HEK293 (cell line): ENCODE measurements around the gene FAM163A.

ENCODE experiments used
- CTCF ChIA-PET: fragments of 350-600 bp; formaldehyde crosslinking; extraction: SDS; loops from one replicate; lab custom pipeline; 2021; ENCODE audit warnings: antibody characterized with exemption; lab: Yijun Ruan, JAX
- POLR2A ChIA-PET: fragments of 300-600 bp; formaldehyde crosslinking; extraction: SDS; loops from one replicate; lab custom pipeline; 2020; ENCODE audit warnings: antibody characterized with exemption, inconsistent platforms; lab: Yijun Ruan, JAX
- H3K27ac ChIP-seq: fragments of 200-500 bp; sonication (Bioruptor generic); 2 replicates; pipeline ENCODE4 v1.5.1; 2014; ENCODE audit warnings: low read depth, low read length, control low read depth, inconsistent platforms; ENCODE audit errors: extremely low read depth
- H3K36me3 ChIP-seq, 2 experiments: fragments of 200-500 bp in 1 of 2; sonication (Bioruptor generic) in 1 of 2; 1 replicate in 1 of 2; 2 replicates in 1 of 2; pipeline ENCODE4 v1.5.1; 2014 to 2017; ENCODE audit warnings: inconsistent platforms in 2 of 2, low read length in 2 of 2; ENCODE audit not compliant: control insufficient read depth in 2 of 2, insufficient read depth in 1 of 2
- H3K4me1 ChIP-seq: fragments of 200-500 bp; sonication (Bioruptor generic); 2 replicates; pipeline ENCODE4 v1.5.1; 2014; ENCODE audit warnings: mild to moderate bottlenecking, low read length, inconsistent platforms; ENCODE audit not compliant: control insufficient read depth, insufficient read depth
- H3K4me3 ChIP-seq: 2 replicates; pipeline ENCODE4 v1.5.1; 2011; ENCODE audit warnings: low read depth, mild to moderate bottlenecking, control low read depth, low read length, moderate library complexity
- H3K9me3 ChIP-seq: fragments of 200-500 bp; sonication (Bioruptor generic); 2 replicates; pipeline ENCODE4 v1.5.1; 2014; ENCODE audit warnings: low read depth, low read length, inconsistent platforms; ENCODE audit not compliant: control insufficient read depth, insufficient read depth
- GLI4 ChIP-seq: fragments of 450-650 bp; formaldehyde crosslinking; IDR thresholded peaks from 2 replicates; pipeline ENCODE4 v1.5.1; 2016; ENCODE audit warnings: missing biosample characterization, missing genetic modification characterization
- PRDM1 ChIP-seq: fragments of 450-650 bp; formaldehyde crosslinking; IDR thresholded peaks from 2 replicates; pipeline ENCODE4; 2016; ENCODE audit warnings: missing biosample characterization, missing genetic modification characterization
- SP7 ChIP-seq: fragments of 450-650 bp; formaldehyde crosslinking; IDR thresholded peaks from 2 replicates; pipeline ENCODE4 v1.5.1; 2016; ENCODE audit warnings: missing biosample characterization, missing genetic modification characterization
- ZNF214 ChIP-seq: fragments of 450-650 bp; formaldehyde crosslinking; IDR thresholded peaks from 2 replicates; pipeline ENCODE4 v1.5.1; 2017; ENCODE audit warnings: missing biosample characterization, mild to moderate bottlenecking, missing genetic modification characterization, borderline replicate concordance
- ZNF311 ChIP-seq: fragments of 450-650 bp; formaldehyde crosslinking; IDR thresholded peaks from 2 replicates; pipeline ENCODE4 v1.5.1; 2017; ENCODE audit warnings: missing biosample characterization, missing genetic modification characterization, borderline replicate concordance
- ZNF560 ChIP-seq: fragments of 450-650 bp; formaldehyde crosslinking; IDR thresholded peaks from 2 replicates; pipeline ENCODE4 v1.5.1; 2017; ENCODE audit warnings: missing biosample characterization, missing genetic modification characterization, borderline replicate concordance
- ZNF654 ChIP-seq: fragments of 450-650 bp; formaldehyde crosslinking; IDR thresholded peaks from 2 replicates; pipeline ENCODE4 v1.5.1; 2016; ENCODE audit warnings: low read depth, missing biosample characterization, missing genetic modification characterization
- ZSCAN30 ChIP-seq: fragments of 450-650 bp; IDR thresholded peaks from 2 replicates; pipeline ENCODE4 v1.5.1; 2018; ENCODE audit warnings: missing biosample characterization, mild to moderate bottlenecking, missing genetic modification characterization, moderate library complexity
- TF ChIP-seq, protein P1 (sequence below): fragments of 450-650 bp; formaldehyde crosslinking; IDR thresholded peaks from 2 replicates; pipeline ENCODE4 v1.5.1; 2016; ENCODE audit warnings: missing biosample characterization, missing genetic modification characterization
- TF ChIP-seq, protein P2 (sequence below): fragments of 450-650 bp; formaldehyde crosslinking; IDR thresholded peaks from 2 replicates; pipeline ENCODE4 v1.5.1; 2016; ENCODE audit warnings: missing biosample characterization, missing genetic modification characterization, borderline replicate concordance
- TF ChIP-seq, protein P3 (sequence below): fragments of 450-650 bp; formaldehyde crosslinking; IDR thresholded peaks from 2 replicates; pipeline ENCODE4 v1.5.1; 2016; ENCODE audit warnings: missing biosample characterization, missing genetic modification characterization
- TF ChIP-seq, protein P4 (sequence below): fragments of 450-650 bp; formaldehyde crosslinking; IDR thresholded peaks from 2 replicates; pipeline ENCODE4 v1.5.1; 2016; ENCODE audit warnings: missing biosample characterization, missing genetic modification characterization
- TF ChIP-seq, protein P5 (sequence below): fragments of 450-650 bp; formaldehyde crosslinking; IDR thresholded peaks from 2 replicates; pipeline ENCODE4 v1.5.1; 2016; ENCODE audit warnings: missing biosample characterization, missing genetic modification characterization
- TF ChIP-seq, protein P6 (sequence below): fragments of 450-650 bp; formaldehyde crosslinking; IDR thresholded peaks from 2 replicates; pipeline ENCODE4 v1.5.1; 2017; ENCODE audit warnings: missing biosample characterization, missing genetic modification characterization
- TF ChIP-seq, protein P7 (sequence below): fragments of 450-650 bp; formaldehyde crosslinking; IDR thresholded peaks from 2 replicates; pipeline ENCODE4 v1.5.1; 2017; ENCODE audit warnings: missing biosample characterization, missing genetic modification characterization

FAM163A gene

DNA sequence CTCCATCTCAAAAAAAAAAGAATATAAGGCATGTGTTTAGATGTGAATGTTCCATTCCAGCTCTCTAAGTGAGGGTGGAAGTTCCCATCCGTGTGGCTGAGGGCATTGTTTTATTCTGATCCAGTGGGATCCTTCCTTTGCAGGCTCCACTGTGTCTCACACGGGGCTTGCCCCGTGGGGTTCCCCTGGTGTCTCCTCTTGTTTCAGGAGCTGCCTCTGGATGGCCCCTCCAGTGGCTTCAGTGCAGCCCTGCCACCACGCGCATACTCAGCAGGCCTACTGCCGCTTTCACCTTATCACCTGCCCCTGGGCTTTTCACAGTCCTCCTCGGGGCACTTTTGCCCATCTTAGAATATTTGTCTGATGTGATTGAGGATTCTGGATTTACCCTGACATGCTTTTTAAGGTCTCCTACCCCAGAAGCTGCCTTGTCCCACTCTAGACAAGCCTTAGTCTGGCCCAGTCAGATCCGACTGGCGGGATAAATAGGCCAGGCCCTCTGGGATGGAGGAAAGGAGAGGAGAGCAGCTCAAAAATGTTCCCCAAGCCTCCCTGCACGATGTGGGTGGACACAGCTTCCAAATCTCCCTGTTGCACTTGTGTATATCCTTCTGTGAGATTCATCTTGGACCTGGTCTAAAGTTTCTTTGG, 55.2 kb downstream of the FAM163A start:
- H3K9me3 ChIP-seq, result no peaks in the 10 kb centered on the region
- POLR2A ChIA-PET, result no interaction called here
- no peak overlapping the region for H3K27ac ChIP-seq
- H3K4me3 ChIP-seq, result no peak overlapping the region
- CTCF ChIA-PET, result interaction anchor here (1.5 to 8.0 kb wide), 2 partner anchors 13 to 92 kb away, joined by 7 to 89 read pairs; no protein-coding TSS in a partner anchor
- no peaks in the 10 kb centered on the region for H3K4me1 ChIP-seq
- H3K36me3 ChIP-seq, result no peaks in the 10 kb centered on the region
- TF ChIP-seq, protein P1, sequence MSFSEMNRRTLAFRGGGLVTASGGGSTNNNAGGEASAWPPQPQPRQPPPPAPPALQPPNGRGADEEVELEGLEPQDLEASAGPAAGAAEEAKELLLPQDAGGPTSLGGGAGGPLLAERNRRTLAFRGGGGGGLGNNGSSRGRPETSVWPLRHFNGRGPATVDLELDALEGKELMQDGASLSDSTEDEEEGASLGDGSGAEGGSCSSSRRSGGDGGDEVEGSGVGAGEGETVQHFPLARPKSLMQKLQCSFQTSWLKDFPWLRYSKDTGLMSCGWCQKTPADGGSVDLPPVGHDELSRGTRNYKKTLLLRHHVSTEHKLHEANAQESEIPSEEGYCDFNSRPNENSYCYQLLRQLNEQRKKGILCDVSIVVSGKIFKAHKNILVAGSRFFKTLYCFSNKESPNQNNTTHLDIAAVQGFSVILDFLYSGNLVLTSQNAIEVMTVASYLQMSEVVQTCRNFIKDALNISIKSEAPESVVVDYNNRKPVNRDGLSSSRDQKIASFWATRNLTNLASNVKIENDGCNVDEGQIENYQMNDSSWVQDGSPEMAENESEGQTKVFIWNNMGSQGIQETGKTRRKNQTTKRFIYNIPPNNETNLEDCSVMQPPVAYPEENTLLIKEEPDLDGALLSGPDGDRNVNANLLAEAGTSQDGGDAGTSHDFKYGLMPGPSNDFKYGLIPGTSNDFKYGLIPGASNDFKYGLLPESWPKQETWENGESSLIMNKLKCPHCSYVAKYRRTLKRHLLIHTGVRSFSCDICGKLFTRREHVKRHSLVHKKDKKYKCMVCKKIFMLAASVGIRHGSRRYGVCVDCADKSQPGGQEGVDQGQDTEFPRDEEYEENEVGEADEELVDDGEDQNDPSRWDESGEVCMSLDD (tag by site-specific recombination), result no peak
- TF ChIP-seq ZSCAN30 (tag by site-specific recombination), result no peak
- TF ChIP-seq ZNF214 (tag by site-specific recombination), result no peak
- TF ChIP-seq, protein P2, sequence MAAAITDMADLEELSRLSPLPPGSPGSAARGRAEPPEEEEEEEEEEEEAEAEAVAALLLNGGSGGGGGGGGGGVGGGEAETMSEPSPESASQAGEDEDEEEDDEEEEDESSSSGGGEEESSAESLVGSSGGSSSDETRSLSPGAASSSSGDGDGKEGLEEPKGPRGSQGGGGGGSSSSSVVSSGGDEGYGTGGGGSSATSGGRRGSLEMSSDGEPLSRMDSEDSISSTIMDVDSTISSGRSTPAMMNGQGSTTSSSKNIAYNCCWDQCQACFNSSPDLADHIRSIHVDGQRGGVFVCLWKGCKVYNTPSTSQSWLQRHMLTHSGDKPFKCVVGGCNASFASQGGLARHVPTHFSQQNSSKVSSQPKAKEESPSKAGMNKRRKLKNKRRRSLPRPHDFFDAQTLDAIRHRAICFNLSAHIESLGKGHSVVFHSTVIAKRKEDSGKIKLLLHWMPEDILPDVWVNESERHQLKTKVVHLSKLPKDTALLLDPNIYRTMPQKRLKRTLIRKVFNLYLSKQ (tag by site-specific recombination), result no peak
- TF ChIP-seq SP7 (tag by site-specific recombination), result no peak
- no peak for TF ChIP-seq ZNF311
- TF ChIP-seq, protein P3, sequence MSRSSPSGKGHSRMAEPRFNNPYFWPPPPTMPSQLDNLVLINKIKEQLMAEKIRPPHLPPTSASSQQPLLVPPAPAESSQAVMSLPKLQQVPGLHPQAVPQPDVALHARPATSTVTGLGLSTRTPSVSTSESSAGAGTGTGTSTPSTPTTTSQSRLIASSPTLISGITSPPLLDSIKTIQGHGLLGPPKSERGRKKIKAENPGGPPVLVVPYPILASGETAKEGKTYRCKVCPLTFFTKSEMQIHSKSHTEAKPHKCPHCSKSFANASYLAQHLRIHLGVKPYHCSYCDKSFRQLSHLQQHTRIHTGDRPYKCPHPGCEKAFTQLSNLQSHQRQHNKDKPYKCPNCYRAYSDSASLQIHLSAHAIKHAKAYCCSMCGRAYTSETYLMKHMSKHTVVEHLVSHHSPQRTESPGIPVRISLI (tag by site-specific recombination), result no peak

DNA sequence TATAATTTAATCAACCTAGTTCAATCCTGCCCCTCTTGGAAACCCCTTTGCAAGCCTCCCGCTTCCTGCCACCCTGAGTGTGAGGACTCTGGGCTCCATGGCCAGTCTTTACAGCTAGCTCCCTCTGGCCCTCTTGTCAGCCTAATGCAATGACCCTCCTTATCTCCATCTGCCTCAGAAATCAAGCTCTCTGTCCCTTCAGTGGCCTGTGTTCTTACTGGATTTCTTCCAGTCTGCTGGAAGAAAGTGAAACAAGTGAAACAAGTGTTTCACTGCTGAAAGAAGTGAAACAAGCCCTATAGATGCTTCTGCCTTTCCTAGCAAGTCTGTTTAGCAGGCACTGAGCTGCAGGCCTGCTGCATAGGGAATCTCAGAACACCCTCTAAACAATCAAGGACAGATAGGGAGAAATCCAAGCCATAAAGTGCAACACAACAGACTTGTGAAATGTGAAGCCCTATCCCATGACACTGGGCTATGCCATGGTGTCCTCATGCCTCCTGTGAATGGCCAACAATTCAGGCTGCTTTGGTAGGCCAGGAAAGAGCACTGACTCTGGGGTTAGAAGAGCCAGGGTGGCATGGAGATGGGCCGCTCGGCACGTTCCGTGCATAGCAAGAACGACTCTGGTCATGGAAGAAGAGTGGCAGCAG, 55.9 kb downstream of the FAM163A start:
- Histone ChIP-seq H3K36me3 (no peaks in the 10 kb centered on the region), H3K4me3 (no peak overlapping the region), H3K27ac (no peak overlapping the region), H3K9me3 (no peaks in the 10 kb centered on the region), H3K4me1 (no peaks in the 10 kb centered on the region)
- POLR2A ChIA-PET, result no interaction called here
- TF ChIP-seq, protein P4, sequence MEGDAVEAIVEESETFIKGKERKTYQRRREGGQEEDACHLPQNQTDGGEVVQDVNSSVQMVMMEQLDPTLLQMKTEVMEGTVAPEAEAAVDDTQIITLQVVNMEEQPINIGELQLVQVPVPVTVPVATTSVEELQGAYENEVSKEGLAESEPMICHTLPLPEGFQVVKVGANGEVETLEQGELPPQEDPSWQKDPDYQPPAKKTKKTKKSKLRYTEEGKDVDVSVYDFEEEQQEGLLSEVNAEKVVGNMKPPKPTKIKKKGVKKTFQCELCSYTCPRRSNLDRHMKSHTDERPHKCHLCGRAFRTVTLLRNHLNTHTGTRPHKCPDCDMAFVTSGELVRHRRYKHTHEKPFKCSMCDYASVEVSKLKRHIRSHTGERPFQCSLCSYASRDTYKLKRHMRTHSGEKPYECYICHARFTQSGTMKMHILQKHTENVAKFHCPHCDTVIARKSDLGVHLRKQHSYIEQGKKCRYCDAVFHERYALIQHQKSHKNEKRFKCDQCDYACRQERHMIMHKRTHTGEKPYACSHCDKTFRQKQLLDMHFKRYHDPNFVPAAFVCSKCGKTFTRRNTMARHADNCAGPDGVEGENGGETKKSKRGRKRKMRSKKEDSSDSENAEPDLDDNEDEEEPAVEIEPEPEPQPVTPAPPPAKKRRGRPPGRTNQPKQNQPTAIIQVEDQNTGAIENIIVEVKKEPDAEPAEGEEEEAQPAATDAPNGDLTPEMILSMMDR, result no peak
- 0 out of 2 replicates have a peak, but pooled peaks have one; percentile 15 for TF ChIP-seq PRDM1 (tag by site-specific recombination)
- CTCF ChIA-PET, result interaction anchor here (8.0 kb wide), 1 partner anchor 13 kb away, joined by 89 read pairs; no protein-coding TSS in a partner anchor

DNA sequence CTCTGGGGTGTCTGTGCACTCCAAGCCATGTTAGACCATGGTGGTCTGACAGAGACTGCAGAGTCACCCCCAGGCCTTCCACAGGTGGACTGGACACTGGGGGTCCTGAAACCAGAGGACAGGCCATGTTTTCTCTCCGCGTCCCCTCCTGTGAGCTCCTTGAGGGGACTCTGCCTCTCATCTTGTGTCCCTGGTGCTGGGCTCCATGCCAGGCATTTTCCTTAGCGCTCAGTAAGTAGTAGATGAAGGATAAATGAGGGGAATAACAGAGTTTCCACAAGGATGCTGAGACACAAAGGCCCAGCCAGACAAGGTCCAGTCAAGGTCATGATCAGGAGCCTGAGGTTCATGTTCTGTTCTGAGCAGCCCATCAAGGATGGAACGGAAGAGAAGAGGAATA, 57.4 kb downstream of the FAM163A start:
- CTCF ChIA-PET, result interaction anchor here (3.1 to 8.0 kb wide), 2 partner anchors 11 to 93 kb away, joined by 12 to 89 read pairs; no protein-coding TSS in a partner anchor
- no peaks in the 10 kb centered on the region for H3K36me3 ChIP-seq
- POLR2A ChIA-PET, result no interaction called here
- TF ChIP-seq ZNF560 (no peak), SP7 (tag by site-specific recombination) (no peak), ZNF654 (no peak), GLI4 (tag by site-specific recombination) (no peak)
- TF ChIP-seq, protein P5, sequence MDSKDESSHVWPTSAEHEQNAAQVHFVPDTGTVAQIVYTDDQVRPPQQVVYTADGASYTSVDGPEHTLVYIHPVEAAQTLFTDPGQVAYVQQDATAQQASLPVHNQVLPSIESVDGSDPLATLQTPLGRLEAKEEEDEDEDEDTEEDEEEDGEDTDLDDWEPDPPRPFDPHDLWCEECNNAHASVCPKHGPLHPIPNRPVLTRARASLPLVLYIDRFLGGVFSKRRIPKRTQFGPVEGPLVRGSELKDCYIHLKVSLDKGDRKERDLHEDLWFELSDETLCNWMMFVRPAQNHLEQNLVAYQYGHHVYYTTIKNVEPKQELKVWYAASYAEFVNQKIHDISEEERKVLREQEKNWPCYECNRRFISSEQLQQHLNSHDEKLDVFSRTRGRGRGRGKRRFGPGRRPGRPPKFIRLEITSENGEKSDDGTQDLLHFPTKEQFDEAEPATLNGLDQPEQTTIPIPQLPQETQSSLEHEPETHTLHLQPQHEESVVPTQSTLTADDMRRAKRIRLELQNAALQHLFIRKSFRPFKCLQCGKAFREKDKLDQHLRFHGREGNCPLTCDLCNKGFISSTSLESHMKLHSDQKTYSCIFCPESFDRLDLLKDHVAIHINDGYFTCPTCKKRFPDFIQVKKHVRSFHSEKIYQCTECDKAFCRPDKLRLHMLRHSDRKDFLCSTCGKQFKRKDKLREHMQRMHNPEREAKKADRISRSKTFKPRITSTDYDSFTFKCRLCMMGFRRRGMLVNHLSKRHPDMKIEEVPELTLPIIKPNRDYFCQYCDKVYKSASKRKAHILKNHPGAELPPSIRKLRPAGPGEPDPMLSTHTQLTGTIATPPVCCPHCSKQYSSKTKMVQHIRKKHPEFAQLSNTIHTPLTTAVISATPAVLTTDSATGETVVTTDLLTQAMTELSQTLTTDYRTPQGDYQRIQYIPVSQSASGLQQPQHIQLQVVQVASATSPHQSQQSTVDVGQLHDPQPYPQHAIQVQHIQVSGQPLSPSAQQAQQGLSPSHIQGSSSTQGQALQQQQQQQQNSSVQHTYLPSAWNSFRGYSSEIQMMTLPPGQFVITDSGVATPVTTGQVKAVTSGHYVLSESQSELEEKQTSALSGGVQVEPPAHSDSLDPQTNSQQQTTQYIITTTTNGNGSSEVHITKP (tag by site-specific recombination), result no peak
- TF ChIP-seq, protein P6, sequence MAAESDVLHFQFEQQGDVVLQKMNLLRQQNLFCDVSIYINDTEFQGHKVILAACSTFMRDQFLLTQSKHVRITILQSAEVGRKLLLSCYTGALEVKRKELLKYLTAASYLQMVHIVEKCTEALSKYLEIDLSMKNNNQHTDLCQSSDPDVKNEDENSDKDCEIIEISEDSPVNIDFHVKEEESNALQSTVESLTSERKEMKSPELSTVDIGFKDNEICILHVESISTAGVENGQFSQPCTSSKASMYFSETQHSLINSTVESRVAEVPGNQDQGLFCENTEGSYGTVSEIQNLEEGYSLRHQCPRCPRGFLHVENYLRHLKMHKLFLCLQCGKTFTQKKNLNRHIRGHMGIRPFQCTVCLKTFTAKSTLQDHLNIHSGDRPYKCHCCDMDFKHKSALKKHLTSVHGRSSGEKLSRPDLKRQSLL (tag by site-specific recombination), result no peak
- TF ChIP-seq, protein P7, sequence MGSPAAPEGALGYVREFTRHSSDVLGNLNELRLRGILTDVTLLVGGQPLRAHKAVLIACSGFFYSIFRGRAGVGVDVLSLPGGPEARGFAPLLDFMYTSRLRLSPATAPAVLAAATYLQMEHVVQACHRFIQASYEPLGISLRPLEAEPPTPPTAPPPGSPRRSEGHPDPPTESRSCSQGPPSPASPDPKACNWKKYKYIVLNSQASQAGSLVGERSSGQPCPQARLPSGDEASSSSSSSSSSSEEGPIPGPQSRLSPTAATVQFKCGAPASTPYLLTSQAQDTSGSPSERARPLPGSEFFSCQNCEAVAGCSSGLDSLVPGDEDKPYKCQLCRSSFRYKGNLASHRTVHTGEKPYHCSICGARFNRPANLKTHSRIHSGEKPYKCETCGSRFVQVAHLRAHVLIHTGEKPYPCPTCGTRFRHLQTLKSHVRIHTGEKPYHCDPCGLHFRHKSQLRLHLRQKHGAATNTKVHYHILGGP, result no peak
- H3K27ac ChIP-seq, result no peak overlapping the region
- H3K4me1 ChIP-seq, result no peaks in the 10 kb centered on the region
- H3K4me3 ChIP-seq, result no peak overlapping the region
- H3K9me3 ChIP-seq, result no peaks in the 10 kb centered on the region
